Mesenchymal stem cell (in vitro differentiated cells and primary cell): ENCODE data around the gene MTG1.
"Not testable (repeated sequence)": the region's sequence is repeated elsewhere in the genome, so short reads cannot be mapped to it uniquely, and the experiment has no call there.

ENCODE experiments used
- DNase-seq: peaks from one replicate; pipeline ENCODE4 v3.0.0-alpha.2; 2013
- H2AFZ ChIP-seq: one replicate; pipeline ENCODE4 v1.6.1; 2013; ENCODE audit warnings: low read depth, mild to moderate bottlenecking, control low read depth, inconsistent platforms, low read length, moderate library complexity
- H2AK5ac ChIP-seq: 2 replicates; pipeline ENCODE4 v1.6.1; 2013; ENCODE audit warnings: low read length, moderate library complexity, mild to moderate bottlenecking, inconsistent platforms; ENCODE audit not compliant: severe bottlenecking
- H2BK120ac ChIP-seq: one replicate; pipeline ENCODE4 v1.6.1; 2013; ENCODE audit warnings: low read depth, mild to moderate bottlenecking, inconsistent platforms, low read length, moderate library complexity
- H2BK12ac ChIP-seq, 2 experiments: one replicate each; pipeline ENCODE4 v1.6.1; 2013; ENCODE audit warnings: inconsistent platforms in 2 of 2, low read length in 2 of 2, mild to moderate bottlenecking in 2 of 2, moderate library complexity in 2 of 2, control low read depth in 1 of 2
- H2BK15ac ChIP-seq: one replicate; pipeline ENCODE4 v1.6.1; 2013; ENCODE audit warnings: mild to moderate bottlenecking, low read depth, inconsistent platforms; ENCODE audit not compliant: poor library complexity, severe bottlenecking
- H2BK5ac ChIP-seq: 2 replicates; pipeline ENCODE4 v1.6.1; 2013; ENCODE audit warnings: low read depth, mild to moderate bottlenecking, low read length, control low read depth, inconsistent platforms; ENCODE audit not compliant: poor library complexity, severe bottlenecking
- H3K14ac ChIP-seq, 2 experiments: one replicate each; pipeline ENCODE4 v1.6.1; 2013; ENCODE audit warnings: inconsistent platforms in 2 of 2, low read length in 2 of 2, control low read depth in 1 of 2, mild to moderate bottlenecking in 1 of 2, moderate library complexity in 1 of 2
- H3K18ac ChIP-seq, 2 experiments: one replicate each; pipeline ENCODE4 v1.6.1; 2013; ENCODE audit warnings: inconsistent platforms in 2 of 2, low read length in 2 of 2, control low read depth in 1 of 2, low read depth in 1 of 2, mild to moderate bottlenecking in 1 of 2
- H3K23ac ChIP-seq, 2 experiments: one replicate each; pipeline ENCODE4 v1.6.1; 2013; ENCODE audit warnings: inconsistent platforms in 2 of 2, low read length in 2 of 2, mild to moderate bottlenecking in 2 of 2, moderate library complexity in 2 of 2, control low read depth in 1 of 2
- H3K27ac ChIP-seq: 2 replicates; pipeline ENCODE4 v1.5.1; 2013; ENCODE audit warnings: mild to moderate bottlenecking, moderate library complexity, low read length, control low read depth, inconsistent platforms; ENCODE audit not compliant: poor library complexity, severe bottlenecking
- H3K27me3 ChIP-seq, 2 experiments: 2 replicates each; pipeline versions ENCODE4 v1.6.1 to v1.7.0; 2013; ENCODE audit warnings: low read length in 2 of 2, mild to moderate bottlenecking in 2 of 2, moderate library complexity in 2 of 2, control low read depth in 1 of 2, inconsistent platforms in 1 of 2; ENCODE audit not compliant: control insufficient read depth in 1 of 2, insufficient read depth in 1 of 2
- H3K36me3 ChIP-seq, 2 experiments: 2 replicates each; pipeline versions ENCODE4 v1.6.1 to v1.7.0; 2013; ENCODE audit warnings: low read length in 2 of 2, control low read depth in 1 of 2, inconsistent platforms in 1 of 2, low read depth in 1 of 2, mild to moderate bottlenecking in 1 of 2; ENCODE audit not compliant: insufficient read depth in 2 of 2, control insufficient read depth in 1 of 2
- H3K4ac ChIP-seq, 2 experiments: one replicate each; pipeline ENCODE4 v1.6.1; 2013; ENCODE audit warnings: inconsistent platforms in 2 of 2, low read length in 2 of 2, mild to moderate bottlenecking in 2 of 2, moderate library complexity in 2 of 2, control low read depth in 1 of 2, low read depth in 1 of 2
- H3K4me1 ChIP-seq: 2 replicates; pipeline ENCODE4 v1.6.1; 2013; ENCODE audit warnings: low read depth, low read length, control low read depth; ENCODE audit not compliant: control insufficient read depth, insufficient read depth
- H3K4me2 ChIP-seq: 2 replicates; pipeline ENCODE4 v1.6.1; 2013; ENCODE audit warnings: low read length, mild to moderate bottlenecking, inconsistent platforms; ENCODE audit not compliant: poor library complexity, severe bottlenecking
- H3K4me3 ChIP-seq, 2 experiments: 2 replicates each; pipeline versions ENCODE4 v1.5.1 to v1.7.0; 2013; ENCODE audit warnings: low read length in 2 of 2, mild to moderate bottlenecking in 2 of 2, control low read depth in 1 of 2, low read depth in 1 of 2; ENCODE audit not compliant: insufficient read depth in 1 of 2
- H3K79me1 ChIP-seq: replicated peaks from 2 replicates; pipeline ENCODE4 v1.6.1; 2013; ENCODE audit warnings: mild to moderate bottlenecking, control low read depth, low read length, inconsistent platforms; ENCODE audit not compliant: poor library complexity, severe bottlenecking
- H3K9ac ChIP-seq: 2 replicates; pipeline ENCODE4 v1.7.0; 2013; ENCODE audit warnings: mild to moderate bottlenecking, low read length, moderate library complexity
- H3K9me3 ChIP-seq: 2 replicates; pipeline ENCODE4 v1.7.0; 2013; ENCODE audit warnings: mild to moderate bottlenecking, low read length; ENCODE audit not compliant: control insufficient read depth
- H4K8ac ChIP-seq: one replicate; pipeline ENCODE4 v1.6.1; 2013; ENCODE audit warnings: inconsistent platforms, mild to moderate bottlenecking, low read length, moderate library complexity
- H4K91ac ChIP-seq: one replicate; pipeline ENCODE4 v1.6.1; 2013; ENCODE audit warnings: mild to moderate bottlenecking, low read length, inconsistent platforms
- WGBS: methylation state at CpG from one replicate; pipeline ENCODE4 v1.1.7; 2013; ENCODE audit warnings: mixed read lengths; 5-methylcytosine and 5-hydroxymethylcytosine counted together

MTG1 gene

DNA sequence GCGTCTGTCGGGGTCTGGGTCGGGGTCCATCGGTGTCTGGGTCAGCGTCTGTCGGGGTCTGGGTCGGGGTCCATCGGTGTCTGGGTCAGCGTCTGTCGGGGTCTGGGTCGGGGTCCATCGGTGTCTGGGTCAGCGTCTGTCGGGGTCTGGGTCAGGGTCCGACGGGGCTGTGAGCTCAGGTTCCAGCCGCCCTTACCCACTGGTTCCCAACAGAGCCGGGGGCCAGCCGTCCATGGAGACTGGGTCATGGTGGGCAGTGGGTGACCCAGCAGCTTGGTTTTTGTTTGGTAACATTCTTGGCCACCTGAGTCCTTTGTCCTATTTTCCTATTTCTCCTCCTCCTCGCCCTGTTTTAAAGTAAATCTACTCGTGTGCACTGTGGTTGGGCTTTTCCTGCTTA lies 47.4 kb downstream of the MTG1 start:
- H4K8ac ChIP-seq, H3K4ac ChIP-seq, H3K23ac ChIP-seq, H3K9ac ChIP-seq, H4K91ac ChIP-seq, H3K9me3 ChIP-seq, H2BK12ac ChIP-seq, H2BK5ac ChIP-seq, H3K27me3 ChIP-seq, DNase-seq, H3K79me1 ChIP-seq, H3K4me2 ChIP-seq, H2BK120ac ChIP-seq, H3K4me3 ChIP-seq, H2BK15ac ChIP-seq, H2AK5ac ChIP-seq, H3K27ac ChIP-seq, H3K14ac ChIP-seq, H2AFZ ChIP-seq, H3K18ac ChIP-seq: not testable (repeated sequence)
- Histone ChIP-seq H3K4me1 (peaks cover 12% of the 10 kb centered on the region), H3K36me3 (peaks cover 5 to 34% of the 10 kb centered on the region in 2 experiments)
- WGBS: 96% methylated on average over 14 of the region's 21 CpGs

DNA sequence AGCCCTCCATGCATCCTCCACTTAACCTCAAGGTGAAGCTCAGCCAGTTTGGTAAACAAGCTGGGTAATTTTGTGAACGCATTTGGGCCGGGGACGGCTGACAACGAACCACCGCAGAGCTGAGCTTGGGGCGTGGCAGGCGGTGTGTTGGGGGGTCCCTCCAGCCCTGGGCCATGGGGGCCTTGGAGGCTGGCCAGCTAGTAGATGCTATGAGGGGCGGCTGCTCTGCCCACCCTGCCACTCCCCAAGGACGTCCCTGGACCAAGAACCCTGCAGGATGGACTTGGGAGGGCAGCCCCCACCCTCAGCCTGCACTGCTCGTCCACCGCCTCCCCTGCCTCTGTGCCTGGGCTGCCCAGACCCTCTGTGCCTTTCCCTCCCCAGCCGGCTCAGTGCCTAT lies 47.8 kb downstream of the MTG1 start:
- no peak for DNase-seq

DNA sequence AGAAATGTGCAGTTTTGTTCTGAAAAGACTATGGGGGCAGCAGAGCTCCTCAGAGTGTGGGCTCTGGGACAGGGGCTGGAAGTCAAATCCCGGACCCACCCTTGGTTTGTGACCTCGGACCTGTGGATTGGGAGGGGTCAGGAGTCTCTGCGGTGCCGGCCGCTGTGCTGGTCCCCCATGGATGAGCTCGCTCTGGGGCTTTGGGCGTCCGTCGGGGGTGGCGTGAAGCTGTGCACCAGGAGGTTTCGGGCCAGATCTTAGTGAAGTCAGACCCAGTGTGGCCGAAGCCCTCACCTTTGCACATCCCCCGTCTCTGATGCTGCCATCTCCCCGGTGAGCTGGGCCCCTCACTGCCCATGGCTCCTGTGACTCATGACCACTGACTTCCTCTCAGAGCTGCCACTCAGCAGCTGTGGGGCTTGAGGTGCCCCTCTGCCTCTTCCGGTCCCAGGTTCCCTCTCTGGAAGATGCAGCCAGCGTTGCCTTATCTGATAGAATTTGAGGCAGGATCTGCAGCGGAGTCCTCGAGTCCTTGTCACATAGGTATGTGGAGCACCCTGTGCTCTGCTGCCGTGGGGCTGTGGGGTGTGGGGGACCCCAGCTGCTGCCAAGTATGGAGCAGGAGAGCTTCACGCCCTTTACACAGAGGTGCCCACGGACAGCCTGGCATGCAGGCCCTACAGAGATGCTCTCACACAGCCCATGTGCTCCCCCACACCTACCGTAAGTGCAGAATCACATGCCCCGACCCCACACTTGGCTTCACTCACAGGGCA lies 48.4 kb downstream of the MTG1 start:
- no peak overlapping the region for H2BK5ac ChIP-seq
- H3K36me3 ChIP-seq: peaks cover 5 to 36% of the 10 kb centered on the region in 2 experiments
- H2BK120ac ChIP-seq: no peak overlapping the region
- no peak overlapping the region for H2AK5ac ChIP-seq
- no peak overlapping the region for H3K14ac ChIP-seq
- peaks cover 9% of the 10 kb centered on the region for H3K9me3 ChIP-seq
- DNase-seq: no peak
- H3K4me1 ChIP-seq: peaks cover 12% of the 10 kb centered on the region
- H4K91ac ChIP-seq: no peak overlapping the region
- no peak overlapping the region for H4K8ac ChIP-seq
- H3K4ac ChIP-seq: no peak overlapping the region
- H3K9ac ChIP-seq: no peak overlapping the region
- H3K27ac ChIP-seq: no peak overlapping the region
- H3K4me2 ChIP-seq: no peak overlapping the region
- 86% methylated on average over 23 of the region's 23 CpGs for WGBS
- H3K23ac ChIP-seq: no peak overlapping the region
- H3K79me1 ChIP-seq: no peaks in the 10 kb centered on the region
- H3K18ac ChIP-seq: no peak overlapping the region
- H2BK12ac ChIP-seq: no peak overlapping the region
- H2AFZ ChIP-seq: no peak overlapping the region
- H3K27me3 ChIP-seq: no peaks in the 10 kb centered on the region
- no peak overlapping the region for H2BK15ac ChIP-seq
- H3K4me3 ChIP-seq: no peak overlapping the region

More for the DNA sequence above, 47.8 kb downstream of the MTG1 start:
- Histone ChIP-seq H2AFZ (no peak overlapping the region), H3K27ac (no peak overlapping the region), H2AK5ac (no peak overlapping the region), H3K4me1 (peaks cover 12% of the 10 kb centered on the region), H3K4ac (no peak overlapping the region), H3K79me1 (no peaks in the 10 kb centered on the region), H3K4me2 (no peak overlapping the region), H3K9me3 (peaks cover 3% of the 10 kb centered on the region), H3K23ac (no peak overlapping the region), H2BK12ac (no peak overlapping the region), H3K27me3 (no peaks in the 10 kb centered on the region), H2BK15ac (no peak overlapping the region), H4K91ac (no peak overlapping the region), H3K18ac (no peak overlapping the region), H2BK5ac (no peak overlapping the region), H3K14ac (no peak overlapping the region), H3K36me3 (peaks cover 5 to 36% of the 10 kb centered on the region in 2 experiments), H3K4me3 (no peak overlapping the region), H4K8ac (no peak overlapping the region), H2BK120ac (no peak overlapping the region), H3K9ac (no peak overlapping the region)
- 91% methylated on average over 12 of the region's 12 CpGs for WGBS

DNA sequence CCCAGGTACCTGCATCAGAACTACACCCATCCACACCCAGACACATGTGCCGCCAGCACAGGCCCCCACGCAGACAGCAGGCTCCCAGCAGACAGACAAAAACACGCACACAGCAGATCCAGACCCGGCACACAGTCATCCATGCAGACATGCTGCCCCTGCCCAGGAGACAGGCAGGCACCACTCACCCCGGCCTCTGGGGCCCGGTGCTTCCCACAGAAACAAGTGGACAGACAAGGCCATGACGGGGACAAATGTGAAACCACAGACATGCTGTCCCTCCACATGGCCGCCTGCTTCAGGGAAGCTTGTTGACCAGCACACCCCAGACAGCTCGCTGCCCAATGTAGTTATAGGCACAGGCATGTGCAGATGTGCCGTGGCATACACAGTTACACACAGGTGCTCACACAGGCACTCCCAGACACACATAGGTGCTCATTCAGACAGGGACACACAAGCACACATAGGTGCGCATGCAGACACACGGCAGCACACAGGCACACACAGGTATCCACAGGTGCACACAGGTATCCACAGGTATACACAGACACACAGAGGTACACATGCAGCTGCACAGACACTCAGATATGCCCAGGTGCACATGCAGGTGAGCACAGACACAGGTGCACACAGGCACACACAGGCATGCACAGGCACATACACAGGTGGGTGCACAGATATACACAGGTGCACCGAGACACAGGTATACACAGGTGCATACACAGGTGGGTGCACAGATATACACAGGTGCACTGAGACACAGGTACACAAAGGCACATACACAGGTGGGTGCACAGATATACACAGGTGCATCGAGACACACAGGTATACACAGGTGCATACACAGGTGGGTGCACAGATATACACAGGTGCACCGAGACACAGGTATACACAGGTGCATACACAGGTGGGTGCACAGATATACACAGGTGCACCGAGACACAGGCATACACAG lies 49.3 kb downstream of the MTG1 start:
- Histone ChIP-seq H4K91ac (no peak overlapping the region), H2BK12ac (no peak overlapping the region), H3K18ac (no peak overlapping the region), H2AFZ (no peak overlapping the region), H3K4me3 (no peak overlapping the region), H3K4me1 (peaks cover 12% of the 10 kb centered on the region), H3K23ac (no peak overlapping the region), H3K27ac (no peak overlapping the region), H3K14ac (no peak overlapping the region), H2BK120ac (no peak overlapping the region), H2BK5ac (no peak overlapping the region), H2AK5ac (no peak overlapping the region), H3K4ac (no peak overlapping the region), H3K36me3 (peaks cover 5 to 36% of the 10 kb centered on the region in 2 experiments), H3K9ac (no peak overlapping the region), H4K8ac (no peak overlapping the region), H2BK15ac (no peak overlapping the region), H3K9me3 (peaks cover 17% of the 10 kb centered on the region), H3K79me1 (no peaks in the 10 kb centered on the region), H3K4me2 (no peak overlapping the region), H3K27me3 (no peaks in the 10 kb centered on the region)
- DNase-seq: no peak
- WGBS: 84% methylated on average over 16 of the region's 16 CpGs
